ENCODE results near the gene SF3B5.
A peak's percentile ranks its signal among the peaks of the same experiment; 100 is the strongest.

SF3B5 gene

GRCh38 chr6:144106206-144106605 is 10.8 kb upstream of the SF3B5 start:
- H2AFZ ChIP-seq (ENCODE audit: low read length), result no peak overlapping the region
- H3K4me1 ChIP-seq (ENCODE audit: insufficient read depth, low read length, severe bottlenecking), result no peaks in the 10 kb centered on the region
- H3K4me2 ChIP-seq (ENCODE audit: low read length), result no peak overlapping the region
- no peaks in the 10 kb centered on the region for H3F3A ChIP-seq (ENCODE audit: insufficient read depth, low read length)
- H4K20me1 ChIP-seq (ENCODE audit: insufficient read depth, low read length), result no peaks in the 10 kb centered on the region
- no peaks in the 10 kb centered on the region for H3K9me3 ChIP-seq (ENCODE audit: low read length)
- no peaks in the 10 kb centered on the region for H3K79me2 ChIP-seq (ENCODE audit: insufficient read depth, low read length)
- H3K36me3 ChIP-seq (ENCODE audit: insufficient read depth, low read length), result no peaks in the 10 kb centered on the region
- no peak for TF ChIP-seq EZH2 (IDR thresholded peaks at IDR 0.05; ENCODE audit: borderline replicate concordance, low read length)
- TF ChIP-seq CTCF (IDR thresholded peaks at IDR 0.05; ENCODE audit: low read length), result no peak
- no peaks in the 10 kb centered on the region for H3K9me2 ChIP-seq (ENCODE audit: low read depth, low read length)
- H3K27ac ChIP-seq (ENCODE audit: low read depth, low read length, poor library complexity, severe bottlenecking), result no peak overlapping the region
- H3K27me3 ChIP-seq (ENCODE audit: insufficient read depth, low read length), result no peaks in the 10 kb centered on the region
- no peak overlapping the region for H3K4me3 ChIP-seq (ENCODE audit: low read depth, low read length, poor library complexity, severe bottlenecking)
- H3K9ac ChIP-seq (ENCODE audit: low read length), result no peak overlapping the region

- Histone ChIP-seq H3K36me3 (ENCODE audit: insufficient read depth, low read length) (no peaks in the 10 kb centered on the region), H4K20me1 (ENCODE audit: insufficient read depth, low read length) (no peaks in the 10 kb centered on the region), H2AFZ (ENCODE audit: low read length) (no peak overlapping the region), H3K9me3 (ENCODE audit: low read length) (no peaks in the 10 kb centered on the region), H3K4me3 (ENCODE audit: low read depth, low read length, poor library complexity, severe bottlenecking) (no peak overlapping the region), H3K27ac (ENCODE audit: low read depth, low read length, poor library complexity, severe bottlenecking) (no peak overlapping the region), H3K9me2 (ENCODE audit: low read depth, low read length) (no peaks in the 10 kb centered on the region), H3K4me1 (ENCODE audit: insufficient read depth, low read length, severe bottlenecking) (no peaks in the 10 kb centered on the region), H3F3A (ENCODE audit: insufficient read depth, low read length) (no peaks in the 10 kb centered on the region), H3K27me3 (ENCODE audit: insufficient read depth, low read length) (no peaks in the 10 kb centered on the region), H3K79me2 (ENCODE audit: insufficient read depth, low read length) (no peaks in the 10 kb centered on the region), H3K4me2 (ENCODE audit: low read length) (no peak overlapping the region), H3K9ac (ENCODE audit: low read length) (no peak overlapping the region)
- TF ChIP-seq CTCF (IDR thresholded peaks at IDR 0.05; ENCODE audit: low read length) (peak; percentile 76; the same call in 1 of the 2 replicates), EZH2 (IDR thresholded peaks at IDR 0.05; ENCODE audit: borderline replicate concordance, low read length) (no peak)
Measured at GRCh38 chr6:144104898-144105487, 9.6 kb upstream of the SF3B5 start.

- no peaks in the 10 kb centered on the region for H3K36me3 ChIP-seq (ENCODE audit: insufficient read depth, low read length)
- H2AFZ ChIP-seq (ENCODE audit: low read length), result no peak overlapping the region
- no peak overlapping the region for H3K9ac ChIP-seq (ENCODE audit: low read length)
- TF ChIP-seq EZH2 (IDR thresholded peaks at IDR 0.05; ENCODE audit: borderline replicate concordance, low read length) (no peak), CTCF (IDR thresholded peaks at IDR 0.05; ENCODE audit: low read length) (no peak)
- H3K9me3 ChIP-seq (ENCODE audit: low read length), result no peaks in the 10 kb centered on the region
- H3K27me3 ChIP-seq (ENCODE audit: insufficient read depth, low read length), result no peaks in the 10 kb centered on the region
- H3K4me2 ChIP-seq (ENCODE audit: low read length), result no peak overlapping the region
- H3F3A ChIP-seq (ENCODE audit: insufficient read depth, low read length), result no peaks in the 10 kb centered on the region
- no peaks in the 10 kb centered on the region for H3K79me2 ChIP-seq (ENCODE audit: insufficient read depth, low read length)
- no peaks in the 10 kb centered on the region for H3K4me1 ChIP-seq (ENCODE audit: insufficient read depth, low read length, severe bottlenecking)
- H4K20me1 ChIP-seq (ENCODE audit: insufficient read depth, low read length), result no peaks in the 10 kb centered on the region
- H3K27ac ChIP-seq (ENCODE audit: low read depth, low read length, poor library complexity, severe bottlenecking), result no peak overlapping the region
- H3K4me3 ChIP-seq (ENCODE audit: low read depth, low read length, poor library complexity, severe bottlenecking), result no peak overlapping the region
- no peaks in the 10 kb centered on the region for H3K9me2 ChIP-seq (ENCODE audit: low read depth, low read length)
Measured at GRCh38 chr6:144104488-144104887, 9.1 kb upstream of the SF3B5 start.
